Hematopoietic multipotent progenitor cell treated with erythropoietin and hydrocortisone succinate and interleukin-3 and kit ligand, for 6 days (in vitro differentiated cells): ENCODE measurements around the gene LRRK1.
A peak's percentile ranks its signal among the peaks of the same experiment; 100 is the strongest.

Source experiments
- DNase-seq: peaks from one replicate; pipeline ENCODE4 v3.0.0-alpha.2; 2015

Gene LRRK1

DNA sequence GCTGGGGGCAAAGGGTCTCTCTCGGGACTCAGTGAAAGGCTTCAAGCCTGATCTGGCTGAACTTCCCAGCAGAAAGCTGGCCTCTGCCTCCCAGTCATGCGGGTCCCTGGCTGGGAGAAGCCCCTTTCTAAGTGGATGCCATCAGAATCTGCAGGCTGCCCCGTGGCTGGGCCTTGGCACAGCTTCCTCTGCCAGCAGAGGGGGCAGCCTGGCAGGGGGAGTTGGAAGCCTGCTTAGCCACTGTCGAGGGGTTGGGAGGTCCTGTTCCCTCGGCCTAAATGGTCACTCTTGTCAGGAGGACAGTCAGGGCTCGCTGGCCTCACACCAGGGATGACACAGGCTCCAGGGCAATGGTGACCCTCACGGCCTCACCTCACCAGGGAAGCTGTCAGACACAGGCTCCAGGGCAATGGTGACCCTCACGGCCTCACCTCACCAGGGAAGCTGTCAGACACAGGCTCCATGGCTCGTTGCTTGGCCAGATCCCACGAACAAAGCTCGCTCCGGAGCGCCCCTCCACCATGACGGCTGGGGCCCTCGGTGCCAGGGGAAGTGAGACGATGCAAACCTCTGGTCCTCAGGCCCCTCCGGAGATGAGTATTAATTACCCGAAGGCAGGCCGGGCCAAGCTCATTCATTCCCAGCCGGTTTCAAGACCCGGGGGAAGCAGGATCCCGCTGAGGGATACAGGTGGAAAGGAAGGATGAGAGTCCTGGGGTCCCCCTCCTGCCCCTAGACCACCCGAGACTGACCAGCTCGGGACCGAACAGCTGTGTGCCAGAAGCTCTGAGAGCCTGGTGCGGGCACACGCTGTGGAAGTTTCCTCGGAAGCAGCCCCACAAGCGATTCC is 181.7 kb downstream of the LRRK1 start:
- no peak for DNase-seq

DNA sequence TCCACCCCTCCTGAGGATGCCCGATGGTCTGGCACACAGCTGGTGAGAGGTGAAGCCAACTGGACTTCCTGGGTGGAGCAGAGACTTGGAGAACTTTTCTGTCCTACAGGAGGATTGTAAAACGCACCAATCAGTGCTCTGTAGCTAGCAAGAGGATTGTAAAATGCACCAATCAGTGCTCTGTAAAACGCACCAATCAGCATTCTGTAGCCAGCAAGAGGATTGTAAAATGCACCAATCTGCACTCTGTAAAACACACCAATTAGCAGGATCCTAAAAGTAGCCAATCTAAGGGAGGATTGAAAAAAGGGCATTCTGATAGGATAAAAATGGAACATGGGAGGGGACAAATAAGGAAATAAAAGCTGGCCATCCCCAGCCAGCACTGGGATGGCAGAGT is 182.5 kb downstream of the LRRK1 start:
- DNase-seq: no peak

DNA sequence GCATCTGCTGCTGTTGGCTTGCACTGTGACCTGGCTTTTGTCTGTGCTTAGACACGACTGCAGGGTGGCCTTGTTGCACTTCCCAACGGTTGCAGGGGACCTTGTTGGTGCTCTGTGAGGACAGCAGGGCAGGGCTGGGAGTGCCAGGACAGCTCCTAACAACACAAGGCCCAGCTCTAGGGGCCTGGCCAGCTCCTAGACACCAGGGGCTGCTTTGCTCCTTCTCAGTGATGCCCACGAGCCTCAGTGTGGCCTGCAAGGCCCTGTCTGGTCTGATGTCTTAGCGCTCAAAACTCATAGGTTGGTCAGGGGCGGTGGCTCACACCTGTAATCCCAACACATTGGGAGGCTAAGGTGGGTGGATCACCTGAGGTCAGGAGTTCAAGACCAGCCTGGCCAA is 183.6 kb downstream of the LRRK1 start:
- no peak for DNase-seq

DNA sequence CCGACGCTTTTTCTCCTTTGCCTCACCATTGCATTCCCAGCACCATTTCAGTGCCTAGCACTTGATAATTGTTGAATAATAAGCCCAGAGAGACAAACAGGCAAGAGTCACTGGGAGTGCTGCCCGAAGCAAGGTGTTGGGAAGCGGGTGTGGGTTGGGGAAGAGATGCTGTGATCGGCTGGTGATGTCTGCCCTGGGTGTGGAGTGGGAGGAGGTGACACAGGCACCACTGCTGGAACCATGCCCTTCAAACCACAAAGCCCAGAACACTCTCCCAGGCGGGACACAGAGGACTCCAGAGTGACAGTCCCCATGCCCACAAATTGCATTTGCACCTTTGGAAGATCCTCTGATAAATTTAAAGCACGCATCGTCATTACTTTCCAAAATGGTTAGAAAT is 184.4 kb downstream of the LRRK1 start:
- DNase-seq: peak; percentile 56

DNA sequence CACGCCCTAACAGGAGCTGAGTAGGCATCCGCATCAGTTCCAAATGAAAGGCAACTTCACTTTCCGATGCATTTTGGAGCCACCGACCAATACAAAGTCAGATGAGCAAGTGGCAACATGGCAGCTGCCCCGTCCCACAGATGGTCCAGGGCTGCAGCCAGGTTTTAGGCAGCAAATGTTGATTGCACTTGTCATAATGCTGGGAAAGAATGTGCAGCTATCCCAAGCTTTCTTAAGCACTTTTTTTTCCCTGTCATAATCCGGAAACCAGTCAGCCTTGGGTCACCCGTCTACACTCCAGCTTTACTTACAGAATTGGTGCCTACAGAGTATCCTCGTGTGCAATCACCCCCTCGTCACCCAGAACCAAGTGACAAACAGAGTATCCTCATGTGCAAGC is 185.0 kb downstream of the LRRK1 start:
- DNase-seq: no peak

DNA sequence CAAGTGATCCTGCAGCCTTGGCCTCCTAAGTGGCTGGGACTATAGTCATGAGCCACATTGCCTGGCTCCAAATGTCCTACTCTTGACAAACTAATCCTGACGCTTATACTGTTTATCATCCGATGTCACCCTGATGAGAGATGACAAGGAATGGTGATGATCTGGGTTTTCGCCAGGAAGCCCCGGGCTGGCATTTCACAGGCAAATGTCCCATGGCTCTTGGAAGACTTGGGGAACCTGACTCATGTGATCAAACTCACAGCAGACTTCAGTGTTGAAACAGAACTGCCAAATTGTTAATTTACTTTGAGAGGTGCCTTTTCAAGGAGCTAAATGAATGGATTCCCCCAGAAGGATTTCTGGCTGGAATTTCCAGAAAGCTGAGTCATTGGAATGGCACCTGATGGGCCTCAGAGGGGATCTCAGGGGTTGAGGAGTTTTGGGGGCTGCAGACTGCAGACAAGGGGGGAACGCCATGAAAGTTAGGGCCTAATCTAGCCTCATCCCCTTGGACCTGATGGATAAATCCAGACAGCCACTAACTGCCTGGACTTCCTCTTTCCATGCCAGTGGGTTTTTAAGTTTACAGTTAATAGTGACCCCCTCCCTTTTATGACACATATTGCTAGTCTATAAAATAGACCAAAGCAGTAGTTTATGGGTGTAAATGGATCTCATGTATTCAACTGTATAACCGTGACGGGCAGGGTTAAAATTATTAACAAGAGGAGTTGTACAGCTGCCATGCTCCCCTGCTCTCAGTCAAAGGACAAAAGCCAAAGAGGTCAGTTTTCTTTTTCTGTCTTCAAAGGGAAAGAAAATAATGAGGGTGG is 186.1 kb downstream of the LRRK1 start:
- no peak for DNase-seq

DNA sequence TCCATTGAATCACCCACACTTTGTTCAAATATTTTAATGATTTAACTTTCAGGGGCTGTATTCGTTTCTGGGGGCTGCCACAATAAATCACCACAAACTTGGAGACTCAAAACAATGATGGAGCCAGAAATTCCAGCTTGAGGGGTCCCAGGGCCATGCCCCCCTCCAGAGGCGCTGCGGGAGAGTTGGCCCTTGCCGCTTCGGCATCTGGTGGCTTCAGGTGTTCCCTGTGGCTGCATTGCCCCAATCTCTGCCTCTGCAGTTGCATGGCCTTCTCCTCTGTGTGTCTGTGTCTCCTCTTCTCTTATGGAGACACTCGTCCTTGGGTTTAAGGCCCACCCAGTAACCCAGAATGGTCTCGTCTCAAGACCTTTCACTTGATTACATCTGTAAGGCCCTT is 187.9 kb downstream of the LRRK1 start:
- no peak for DNase-seq

DNA sequence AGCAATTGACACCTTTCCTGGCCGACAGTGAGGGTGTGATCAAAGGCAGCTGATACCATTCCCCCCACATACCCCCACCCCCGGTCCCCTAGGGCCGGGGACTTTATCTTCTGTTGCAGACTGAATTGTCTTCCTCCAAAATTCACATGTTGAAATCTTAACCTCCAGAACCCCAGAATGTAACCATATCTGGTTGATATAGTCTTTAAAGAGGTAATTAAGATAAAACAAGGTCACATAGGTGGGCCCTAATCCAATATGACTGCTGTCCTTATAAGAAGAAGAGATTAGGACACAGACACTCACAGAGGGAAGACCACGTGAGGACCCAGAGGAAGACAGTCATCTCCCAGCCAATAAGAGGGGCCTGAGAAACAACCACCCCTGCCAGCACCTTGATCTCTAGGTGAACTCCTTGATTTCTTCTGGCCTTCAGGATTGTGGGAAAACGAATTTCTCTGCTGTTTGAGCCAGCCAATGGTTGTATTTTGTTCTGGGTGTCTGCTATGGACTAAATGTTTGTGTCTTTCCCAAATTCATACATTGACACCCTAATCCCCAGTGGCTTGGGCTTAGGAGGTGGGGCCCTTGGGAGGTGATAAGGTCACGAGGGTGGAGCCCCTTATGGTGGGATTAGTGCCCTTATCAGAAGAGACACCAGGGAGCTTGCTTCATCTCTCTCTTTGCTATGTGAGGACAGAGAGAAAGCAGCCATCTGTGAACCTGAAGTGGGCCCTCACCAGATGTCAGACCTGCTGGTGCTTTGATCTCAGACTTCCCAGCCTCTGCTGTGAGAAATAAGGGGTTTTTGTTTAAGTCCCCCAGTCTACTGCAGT is 188.7 kb downstream of the LRRK1 start:
- DNase-seq: peak; percentile 72

DNA sequence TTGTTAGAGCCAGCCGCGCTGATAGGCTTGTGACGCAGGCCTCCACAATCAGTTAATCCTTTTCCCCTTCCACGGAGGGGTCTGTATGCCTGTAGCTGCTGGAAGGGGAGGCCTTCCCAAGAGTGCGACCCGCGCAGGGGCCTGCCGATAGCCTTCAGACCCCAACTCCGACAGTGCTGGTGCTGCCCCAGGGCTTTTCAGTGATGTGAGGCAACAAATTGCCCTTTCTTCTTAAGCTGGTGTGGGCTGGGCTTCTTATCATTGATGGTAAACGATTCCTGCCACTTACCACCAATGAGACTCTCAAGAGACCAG is 189.3 kb downstream of the LRRK1 start:
- no peak for DNase-seq

DNA sequence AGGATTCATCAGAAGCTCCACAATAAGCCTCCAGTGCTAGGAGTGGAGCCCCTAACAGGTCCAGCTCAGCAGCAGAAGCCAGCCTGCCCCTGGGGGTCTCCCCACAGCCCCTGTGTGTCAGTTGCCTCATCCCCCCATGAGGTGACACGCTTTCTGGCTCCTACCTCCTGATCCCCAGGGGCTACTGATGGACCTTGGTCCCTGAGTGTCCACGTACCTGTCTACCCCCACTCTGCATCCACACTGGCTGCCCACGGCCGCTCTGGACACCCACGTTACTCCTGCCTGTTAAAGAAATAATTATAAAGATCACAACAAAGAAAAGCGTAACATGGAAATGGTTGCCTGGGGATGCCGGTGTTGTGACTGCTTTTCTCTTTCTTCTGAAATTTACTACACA is 189.6 kb downstream of the LRRK1 start:
- no peak for DNase-seq

DNA sequence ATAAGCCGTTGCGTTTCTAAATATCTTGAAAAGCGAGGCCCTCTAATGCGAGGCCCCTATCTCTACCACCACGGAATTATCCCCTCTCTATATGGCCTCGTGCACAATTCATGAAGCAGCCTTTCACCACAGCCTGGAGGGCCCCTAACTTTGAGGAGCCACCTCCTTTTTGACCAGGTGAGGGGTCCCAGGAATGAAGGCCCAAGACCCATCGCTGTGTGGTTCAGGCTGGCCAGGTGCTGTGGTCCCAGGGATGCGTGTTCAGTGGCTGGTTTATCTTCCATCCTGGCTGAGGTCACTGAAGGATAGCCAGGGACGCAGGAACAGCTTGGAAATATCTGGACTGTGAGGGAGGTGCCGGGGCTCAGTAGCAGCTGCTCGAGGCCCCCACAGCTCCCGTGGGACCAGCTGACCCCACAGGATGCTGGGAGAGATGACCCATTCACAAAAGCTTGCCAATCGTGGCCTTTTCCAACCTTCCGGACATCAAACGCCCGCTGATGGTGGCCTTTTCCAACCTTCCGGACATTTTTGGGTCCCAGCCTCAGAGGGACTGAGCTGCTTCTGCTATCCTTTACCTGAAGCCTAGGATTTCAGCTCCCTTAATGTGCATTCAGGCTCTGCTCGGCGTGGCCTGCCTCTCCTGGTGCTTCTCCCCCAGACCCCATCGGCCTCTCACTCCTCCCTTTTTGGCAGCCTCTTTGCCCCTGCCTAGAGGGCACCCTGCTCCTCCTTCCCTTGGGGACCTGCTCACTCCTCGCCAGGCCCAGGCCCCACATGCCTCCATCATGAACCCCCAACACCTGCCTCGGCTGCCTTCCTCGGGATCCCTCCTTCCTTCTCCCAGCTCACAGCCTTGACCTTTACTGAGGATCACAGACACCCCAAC is 191.8 kb downstream of the LRRK1 start:
- DNase-seq: no peak

DNA sequence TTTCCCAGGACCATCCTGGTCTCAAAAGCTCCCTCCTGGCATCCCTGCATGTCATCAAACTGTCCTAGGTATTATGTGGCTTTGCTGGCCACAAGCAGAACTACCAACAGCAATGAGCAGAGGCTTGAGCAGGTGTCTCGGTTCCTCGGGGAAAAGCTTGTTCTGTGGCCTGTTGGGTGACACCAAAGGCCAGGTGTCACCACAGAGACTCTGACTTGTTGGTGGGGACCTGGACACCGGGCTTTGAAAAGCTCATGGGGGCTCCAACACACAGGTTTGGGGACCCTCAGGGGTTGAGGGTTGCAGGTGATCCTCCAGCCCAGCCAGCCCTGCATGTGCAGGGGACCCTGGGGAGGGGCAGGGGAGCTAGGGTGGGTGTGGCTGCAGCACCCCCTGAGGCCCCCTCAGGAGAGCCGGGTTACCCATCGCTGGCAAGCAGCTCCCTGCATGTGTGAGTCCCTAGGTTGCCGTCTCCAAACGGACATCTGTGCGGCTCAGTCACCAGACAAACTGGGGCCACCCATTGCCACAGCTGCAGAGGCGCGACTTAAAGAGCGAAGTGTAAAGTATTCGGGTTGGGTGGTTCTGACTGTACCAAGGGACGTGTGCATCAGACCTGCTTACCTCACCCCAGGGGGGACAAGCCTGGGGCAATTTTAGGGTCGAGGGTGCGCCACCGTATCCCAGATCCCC is 192.6 kb downstream of the LRRK1 start:
- no peak for DNase-seq

DNA sequence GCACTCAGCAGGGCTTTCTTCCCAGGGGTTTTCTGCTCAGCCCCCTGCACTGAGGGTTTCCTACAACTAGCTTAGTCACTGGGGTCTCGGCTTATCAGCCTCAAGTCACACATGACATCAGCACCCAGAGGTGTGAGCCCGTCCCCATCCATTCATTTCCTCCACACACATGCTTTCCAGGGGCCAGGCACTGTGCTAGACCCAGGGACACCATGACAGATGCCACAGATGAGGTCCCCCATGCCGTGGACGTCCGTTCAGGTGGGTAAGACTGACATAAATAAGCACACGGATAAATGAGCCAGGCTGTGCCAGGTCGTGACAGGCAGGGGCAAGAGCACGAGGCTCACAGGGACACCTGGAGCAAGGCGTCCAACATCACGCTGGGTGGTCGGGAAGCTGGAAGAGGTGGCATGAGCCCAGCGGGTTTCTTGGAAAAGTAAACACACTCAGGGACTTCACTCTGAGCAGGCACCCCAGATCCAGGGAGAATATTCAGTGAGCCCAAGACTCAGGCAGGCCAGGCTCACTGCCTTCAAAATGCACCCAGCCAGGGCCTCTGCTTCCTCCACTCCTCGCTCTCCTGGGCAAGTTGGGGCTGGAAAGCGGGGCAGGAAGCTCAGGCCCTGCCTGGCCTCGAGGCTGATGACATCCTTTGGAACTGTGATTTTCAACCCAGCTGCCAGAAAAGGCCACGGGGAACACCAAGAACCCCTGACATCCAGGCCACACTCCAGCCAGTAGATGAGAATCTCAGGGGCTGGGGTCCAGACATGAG is 193.4 kb downstream of the LRRK1 start:
- no peak for DNase-seq

DNA sequence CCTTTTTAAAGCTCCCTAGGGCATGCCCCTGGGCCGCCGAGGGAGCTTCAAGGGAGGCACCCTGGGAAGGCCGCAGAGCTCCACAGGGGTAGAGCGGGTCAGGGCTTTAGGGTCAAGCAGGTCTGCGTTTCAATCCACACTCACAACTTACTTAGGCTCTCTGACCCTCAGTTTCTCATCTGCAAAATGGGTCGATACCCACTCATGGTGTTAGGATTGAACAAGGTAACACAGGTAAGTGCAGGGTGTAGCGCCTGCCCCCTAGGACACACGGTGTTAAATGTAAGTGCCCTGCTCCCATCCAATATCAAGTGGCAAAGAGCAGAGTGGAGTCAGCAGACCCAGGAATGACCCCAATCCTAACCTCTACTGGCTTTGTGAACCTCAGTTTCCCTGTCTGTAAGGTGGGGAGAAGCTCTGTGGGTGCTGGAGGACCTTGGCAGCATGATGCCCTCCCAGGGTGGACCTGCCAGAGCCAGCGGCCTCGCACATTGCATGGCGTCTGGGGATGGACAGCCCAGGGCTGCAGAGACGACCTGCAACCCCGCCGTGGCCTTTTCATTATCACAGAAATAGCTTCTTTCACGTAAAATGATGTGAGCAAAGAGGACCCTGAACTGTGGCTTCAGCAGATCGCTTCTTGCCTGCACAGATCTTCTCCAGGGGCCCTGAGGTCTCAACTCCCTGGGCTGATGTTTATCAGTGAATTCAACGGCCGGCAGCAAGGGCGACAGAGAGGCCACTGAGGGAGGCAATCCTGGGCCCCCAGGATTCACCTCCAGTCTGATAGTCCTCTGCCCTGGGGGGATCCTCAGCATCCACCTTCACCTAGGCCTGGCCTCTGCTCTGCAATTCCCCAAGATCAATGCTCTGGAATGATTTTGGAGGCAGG is 194.2 kb downstream of the LRRK1 start:
- DNase-seq: peak; percentile 64

DNA sequence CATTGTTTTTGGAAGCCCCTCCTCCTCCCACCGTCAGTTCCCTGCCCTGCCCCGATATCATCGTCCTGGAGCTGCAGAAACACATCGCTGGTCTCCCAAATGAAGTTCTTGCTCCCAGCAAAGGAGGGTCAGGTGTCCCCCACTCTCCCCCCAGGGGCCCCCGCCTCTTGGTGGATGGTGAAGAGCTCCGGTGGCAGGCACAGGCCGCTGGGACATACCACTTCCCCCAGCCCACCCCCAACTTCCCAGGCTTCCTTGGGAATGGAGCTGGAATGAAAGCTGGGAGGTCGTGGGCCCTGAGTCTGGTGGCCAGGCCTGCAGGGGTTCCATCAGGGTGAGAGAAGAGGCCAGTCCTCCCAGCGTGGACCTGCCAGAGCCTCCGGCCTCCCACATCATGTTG is 195.0 kb downstream of the LRRK1 start:
- no peak for DNase-seq

DNA sequence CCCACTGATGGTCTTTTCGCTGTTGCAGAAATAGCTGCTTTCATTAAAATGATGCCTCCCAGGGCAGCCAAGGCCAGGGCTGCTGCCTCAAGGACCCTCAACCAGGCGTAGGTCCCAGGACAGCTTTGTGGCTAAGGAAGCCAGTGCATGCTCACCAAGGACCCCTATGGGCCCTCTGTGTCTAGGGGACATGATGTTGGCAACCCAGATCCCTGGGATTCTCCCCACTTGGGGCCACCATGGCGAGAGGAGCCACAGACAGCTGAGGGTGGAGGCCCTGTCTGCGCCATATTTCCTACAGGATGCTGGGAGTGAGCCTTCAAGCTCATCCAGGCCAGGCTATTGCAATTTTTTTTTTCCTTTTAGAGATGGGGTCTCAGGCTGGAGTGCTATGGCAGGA is 195.5 kb downstream of the LRRK1 start:
- DNase-seq: no peak

DNA sequence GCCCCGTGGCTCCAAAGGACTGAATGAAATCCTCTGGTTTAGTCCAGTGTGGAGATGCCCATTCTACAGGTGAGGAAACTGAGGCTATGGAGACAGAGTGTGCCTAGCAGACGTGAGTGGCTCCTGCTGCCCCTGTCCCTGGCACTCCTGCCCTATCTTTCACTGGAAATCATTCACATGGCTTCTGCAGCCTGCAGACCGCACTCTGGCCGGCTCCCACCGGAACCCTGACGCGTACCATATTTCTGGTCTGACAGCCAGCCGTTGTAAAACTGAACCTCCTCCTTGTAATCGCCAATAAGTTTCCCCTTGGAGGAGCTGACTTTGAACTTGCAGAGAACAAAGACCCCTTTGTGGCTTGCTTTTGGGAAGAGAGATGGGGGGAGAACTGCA is 196.2 kb downstream of the LRRK1 start:
- DNase-seq: no peak

DNA sequence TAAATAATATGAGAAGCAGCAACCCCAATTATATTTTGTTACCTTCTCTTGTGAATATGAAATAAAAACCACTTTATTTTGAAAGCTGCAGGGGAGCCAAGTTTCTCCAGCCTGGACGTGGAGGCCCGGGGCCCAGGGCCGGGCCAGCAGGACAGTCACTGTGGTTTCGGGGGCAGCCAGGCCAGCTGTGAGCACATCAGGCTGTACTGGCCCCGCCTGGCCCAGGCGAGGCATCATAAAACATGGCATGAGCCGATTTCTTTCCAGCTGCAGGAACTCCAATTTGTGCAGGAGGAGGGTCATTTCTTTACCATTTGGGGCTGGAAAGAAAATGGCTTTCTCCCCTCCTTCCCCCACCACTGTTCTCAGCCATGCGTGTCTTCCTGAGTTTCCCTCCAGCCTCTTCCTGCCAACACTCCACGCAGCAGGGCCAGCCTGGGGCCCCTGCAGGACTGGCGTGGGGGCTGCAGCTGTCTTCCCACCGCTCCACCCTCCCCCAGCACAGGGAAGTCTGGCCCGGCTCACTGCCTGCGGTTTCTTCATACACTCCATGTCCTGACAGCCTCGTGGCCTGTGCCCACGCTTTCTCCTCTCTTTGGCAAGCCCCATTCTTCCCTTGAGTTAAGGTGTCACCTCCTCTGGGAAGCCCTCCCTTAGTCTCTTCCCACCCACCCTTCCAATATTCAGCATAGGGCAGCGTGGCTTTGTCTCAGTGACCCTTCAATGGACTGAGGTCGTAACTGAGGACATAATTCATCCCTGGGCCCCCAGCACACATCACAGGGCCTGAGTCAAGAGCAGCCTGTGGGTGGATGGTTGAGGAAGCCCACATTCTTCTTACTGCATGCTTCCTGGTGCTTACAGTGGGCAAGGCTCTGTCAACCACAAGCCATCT is 196.9 kb downstream of the LRRK1 start:
- DNase-seq: peak; percentile 56

DNA sequence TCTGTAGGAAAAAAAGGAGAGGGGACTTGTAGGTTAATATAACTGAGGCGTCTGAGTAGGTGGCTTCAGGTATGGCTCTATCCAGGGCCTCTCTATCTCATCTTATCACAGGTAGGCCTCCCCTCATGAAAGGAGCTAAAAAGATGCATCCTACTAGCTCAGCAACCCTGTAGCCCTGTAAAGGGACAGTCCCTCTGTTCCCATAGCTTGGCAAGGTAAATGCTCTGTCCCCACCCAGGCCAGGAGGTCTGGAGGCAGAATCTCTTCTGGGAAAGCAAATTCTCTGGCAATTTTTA is 197.5 kb downstream of the LRRK1 start:
- no peak for DNase-seq
